Ecto neural progenitor cell (in vitro differentiated cells): Measurements from ENCODE around the gene MEF2C.

Source experiments
- DNase-seq: peaks from one replicate; pipeline ENCODE4 v3.0.0-alpha.2; 2018; ENCODE audit warnings: low spot score

The MEF2C gene

DNA sequence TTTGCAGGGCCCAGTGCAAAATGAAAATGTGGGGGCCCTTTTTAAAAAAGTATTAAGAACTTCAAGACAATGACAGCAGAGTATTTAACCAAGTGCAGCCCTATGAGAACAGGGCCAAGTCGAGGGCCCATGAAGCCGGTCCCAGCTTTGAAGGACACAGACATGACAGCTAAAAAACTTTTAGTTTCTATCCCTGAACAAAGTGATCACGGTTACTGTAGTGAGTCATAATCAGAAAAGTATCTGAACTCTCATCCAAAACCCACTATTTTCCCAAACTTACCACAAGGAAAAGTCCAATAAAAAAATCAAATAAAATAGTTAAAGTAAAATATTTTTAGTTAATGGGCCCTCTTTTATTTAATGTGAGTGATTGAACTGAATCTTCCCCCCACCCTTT lies 126.0 kb downstream of the MEF2C start:
- no peak for DNase-seq

DNA sequence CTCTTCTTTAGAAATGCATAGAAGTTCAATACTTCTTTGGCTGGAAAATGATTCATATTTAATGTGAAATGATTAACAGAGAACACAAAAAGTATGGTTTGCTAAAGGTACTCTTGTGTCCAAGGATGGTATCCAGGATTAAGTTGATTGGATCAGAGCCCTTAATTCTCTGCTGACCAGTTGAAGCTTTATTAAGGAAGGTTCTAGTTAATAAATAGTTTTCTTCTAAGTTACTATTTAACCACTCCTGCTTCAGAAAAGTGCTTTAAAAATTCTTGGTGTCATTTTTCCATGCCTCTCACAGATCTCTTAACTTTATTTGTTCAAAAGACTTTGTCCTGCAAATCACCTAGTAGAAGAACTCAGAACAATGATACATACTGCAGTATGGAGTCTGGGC lies 134.3 kb downstream of the MEF2C start:
- DNase-seq = no peak

DNA sequence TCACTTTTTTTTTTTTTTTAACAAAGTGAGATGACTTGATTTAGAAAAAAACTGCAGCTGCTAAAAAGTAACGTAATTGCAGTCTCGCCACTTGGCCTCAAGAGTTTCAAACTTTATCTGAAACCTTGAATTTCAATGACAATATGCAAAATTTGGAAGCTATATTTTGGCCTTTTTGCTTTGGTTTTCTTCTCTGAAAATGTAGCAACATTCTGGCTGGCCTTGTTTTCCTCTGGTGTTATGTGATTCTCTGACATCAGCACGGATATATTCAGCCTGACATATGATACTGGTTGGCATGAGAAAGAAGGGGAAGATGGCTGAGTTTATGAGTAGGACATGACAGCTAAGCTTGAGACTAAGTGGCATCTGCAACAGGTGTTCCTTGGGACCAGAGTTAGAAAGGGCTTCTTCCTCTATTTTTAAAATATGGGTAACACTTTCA lies 136.5 kb downstream of the MEF2C start:
- DNase-seq = no peak

DNA sequence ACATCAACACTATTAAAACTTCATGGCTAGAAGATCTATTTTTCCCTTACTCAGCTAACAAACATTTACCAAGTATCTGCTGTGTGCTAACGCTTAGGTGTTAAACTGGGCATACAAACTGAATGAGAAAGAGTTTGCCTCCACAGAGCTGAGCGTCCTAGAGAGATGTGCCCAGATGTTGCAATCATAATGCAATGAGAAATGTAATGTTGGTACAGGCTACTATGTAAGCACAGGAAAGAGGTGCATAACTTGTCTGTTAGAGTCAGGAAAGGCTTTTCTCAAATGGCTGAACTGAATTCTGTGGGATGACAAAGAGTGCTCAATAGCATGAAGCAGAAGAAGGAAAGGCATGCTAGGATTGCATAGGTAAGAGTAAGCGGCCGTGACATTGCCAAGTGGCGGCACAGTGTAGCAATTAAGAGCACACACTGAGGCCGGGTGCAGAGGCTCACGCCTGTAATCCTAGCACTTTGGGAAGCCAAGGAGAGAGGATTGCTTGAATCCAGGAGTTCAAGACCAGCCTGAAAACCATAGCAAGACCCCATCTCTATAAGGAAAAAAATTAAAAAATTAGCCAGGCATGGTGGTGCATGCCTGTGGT lies 137.8 kb downstream of the MEF2C start:
- DNase-seq = no peak

DNA sequence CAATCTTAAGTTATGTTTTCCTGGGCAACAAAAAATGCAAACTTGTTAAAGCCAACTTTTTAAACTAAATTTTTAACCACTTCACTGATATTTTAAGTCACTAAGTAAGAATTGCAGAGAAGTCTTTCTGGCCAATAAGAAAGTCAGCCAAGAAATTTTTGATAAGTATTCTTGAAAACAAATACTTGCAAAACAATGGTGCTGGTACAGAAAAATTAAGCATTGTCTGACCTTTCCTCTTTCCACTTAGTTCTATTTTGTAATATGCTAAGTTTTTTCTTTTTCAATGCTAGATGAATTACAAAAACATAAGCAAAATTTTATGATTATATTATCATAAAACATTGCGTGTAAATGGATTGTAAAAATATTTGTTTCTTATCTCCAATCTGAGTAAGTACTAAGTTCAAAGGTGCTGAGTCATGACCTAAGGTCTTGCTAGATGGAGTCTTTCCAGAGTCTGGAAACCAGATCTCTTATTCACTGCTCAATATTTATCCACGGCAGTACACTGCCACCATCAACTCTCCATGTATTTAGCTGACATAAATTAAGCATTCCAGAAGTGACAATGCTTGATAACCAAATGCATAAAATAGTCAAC lies 139.7 kb downstream of the MEF2C start:
- DNase-seq = no peak

DNA sequence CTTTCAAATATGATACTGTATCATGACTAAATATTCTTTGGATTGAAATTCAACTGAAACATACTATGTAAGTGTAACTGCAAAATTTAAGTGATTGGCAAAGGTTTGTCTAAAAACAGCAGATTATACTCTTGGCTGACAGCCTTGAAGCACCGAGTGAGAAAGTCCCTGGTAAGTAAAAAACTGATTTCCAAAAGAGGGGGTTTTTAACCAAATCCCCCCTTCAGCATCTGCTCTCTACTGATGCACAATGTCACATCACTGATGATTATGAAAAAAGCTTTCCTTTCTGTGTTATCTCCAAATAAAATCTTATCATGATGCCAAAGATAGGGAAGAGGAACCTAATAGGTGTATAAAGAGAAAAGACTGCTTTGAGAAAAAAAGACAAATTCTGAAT lies 141.0 kb downstream of the MEF2C start:
- DNase-seq = no peak

DNA sequence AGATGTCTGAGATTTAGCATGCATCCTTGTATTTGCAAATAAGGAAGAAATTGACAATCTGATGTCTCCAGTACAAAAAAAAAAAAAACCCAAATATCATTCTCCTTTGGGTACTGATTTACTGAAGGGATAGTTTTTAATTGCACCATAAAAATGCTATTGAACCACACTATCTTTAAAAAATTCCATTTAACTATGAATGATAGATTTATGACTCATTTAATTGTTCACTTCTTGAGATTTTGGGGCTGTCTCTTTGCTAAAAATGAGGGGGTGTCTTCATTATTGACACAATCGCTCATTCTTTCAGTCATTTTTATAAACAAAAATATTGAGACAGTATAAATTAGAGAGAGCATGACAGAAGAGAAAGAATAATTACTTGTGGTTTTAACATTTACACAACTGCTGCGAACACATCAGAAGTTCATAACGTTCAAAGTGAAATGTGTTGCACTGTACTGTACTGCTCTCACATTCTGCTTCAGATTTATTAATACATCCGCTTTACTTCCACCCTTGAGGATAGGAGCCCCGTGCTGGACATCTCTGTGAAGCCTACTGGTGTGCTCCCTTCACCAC lies 142.3 kb downstream of the MEF2C start:
- DNase-seq = no peak

DNA sequence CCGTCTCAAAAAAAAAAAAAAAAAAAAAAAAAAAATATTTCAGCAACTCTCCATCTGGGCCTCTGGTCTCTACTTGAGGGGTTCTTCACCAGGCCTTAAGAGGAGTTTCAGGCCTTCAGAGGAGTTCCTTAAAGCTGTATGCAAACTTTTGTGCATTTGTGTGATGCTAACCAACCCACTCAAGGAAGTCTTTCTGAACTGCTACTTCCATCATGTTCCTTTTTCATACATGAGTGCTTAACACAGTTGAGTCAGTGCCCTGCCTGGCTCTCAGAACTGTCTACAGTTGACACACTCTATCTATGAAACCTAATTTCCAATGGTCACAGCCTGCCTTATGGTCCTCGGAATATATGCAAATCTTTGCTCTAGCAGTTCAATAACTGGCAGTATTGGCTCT lies 146.5 kb downstream of the MEF2C start:
- DNase-seq = no peak

DNA sequence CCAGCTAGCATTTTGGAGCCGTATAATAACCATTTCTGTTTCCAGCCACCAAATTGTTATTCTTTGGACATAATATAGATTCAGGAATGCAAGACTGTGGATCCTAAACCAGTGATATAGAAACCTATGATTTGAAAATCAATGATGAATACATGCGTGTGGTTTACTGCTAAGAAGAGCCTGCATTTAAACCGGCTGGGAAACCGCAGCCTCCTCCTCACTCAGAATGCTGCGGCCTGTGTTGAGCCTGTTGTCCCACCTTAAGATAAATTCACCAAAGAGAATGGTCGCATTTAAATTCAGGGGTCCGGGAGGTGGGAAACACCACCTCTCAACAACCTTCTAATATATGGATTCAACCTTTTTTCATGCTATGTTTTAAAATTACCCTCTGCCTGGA lies 148.0 kb downstream of the MEF2C start:
- DNase-seq = no peak

DNA sequence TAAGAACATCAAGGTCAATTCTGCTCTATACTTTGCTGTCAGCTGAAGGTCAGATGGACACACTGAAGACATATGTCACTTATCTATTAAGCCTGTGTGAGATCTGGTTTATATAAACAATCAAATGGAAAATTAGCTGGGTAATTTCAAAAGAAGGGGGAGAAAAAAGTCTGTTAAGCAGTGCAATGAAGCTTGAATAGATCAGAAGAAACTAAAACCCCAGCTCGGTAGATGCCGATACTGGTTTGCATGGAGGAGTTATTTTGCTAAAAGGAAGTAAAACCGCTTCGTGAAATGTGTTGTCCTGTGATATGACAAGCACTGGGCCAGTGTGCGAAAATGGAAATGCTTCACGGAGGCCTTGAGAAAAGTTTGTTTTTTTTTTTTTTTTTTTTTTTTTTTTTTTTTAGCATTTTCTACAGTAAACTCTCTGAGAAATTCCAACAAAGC lies 148.8 kb downstream of the MEF2C start:
- no peak for DNase-seq

DNA sequence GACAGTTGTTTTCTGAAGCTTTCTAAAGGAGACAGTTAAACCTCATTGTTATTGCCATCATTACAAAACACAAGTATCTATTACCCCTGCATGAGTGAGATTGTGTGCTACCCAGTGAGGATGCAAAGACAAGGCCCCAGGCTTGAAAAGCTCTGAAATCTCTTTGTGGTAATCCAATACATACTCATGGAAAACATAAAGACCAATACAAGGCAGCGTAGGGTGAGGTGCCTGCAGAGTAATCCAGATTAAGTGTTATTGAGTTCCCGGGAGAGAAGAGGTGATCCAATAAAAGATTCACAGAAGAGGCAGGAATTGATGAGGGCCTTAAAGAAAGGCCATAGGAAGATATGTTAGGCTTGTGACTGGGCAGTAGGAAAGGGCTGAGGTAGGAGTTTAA lies 150.1 kb downstream of the MEF2C start:
- DNase-seq = no peak

DNA sequence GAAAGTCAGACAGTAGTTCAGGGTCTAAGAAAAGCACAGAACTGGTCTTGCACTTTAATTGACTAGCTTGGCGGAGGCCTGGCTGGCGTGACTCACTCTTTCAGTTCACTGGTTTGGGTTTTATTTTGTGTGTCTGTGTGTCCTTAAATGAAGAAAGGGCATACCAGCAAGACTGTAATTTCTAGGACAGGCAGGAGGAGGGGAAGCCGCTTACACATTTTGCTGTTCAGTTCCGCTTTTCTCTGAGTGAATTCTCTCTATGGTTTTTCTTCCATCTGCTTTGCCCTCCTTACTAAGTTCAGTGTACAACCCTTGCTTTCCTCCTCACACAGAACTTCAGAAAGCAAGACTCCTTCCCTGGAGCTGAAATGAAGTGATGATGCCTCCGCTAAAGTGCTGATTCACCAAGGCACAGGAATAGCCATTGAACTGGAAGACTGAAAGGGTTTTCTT lies 150.8 kb downstream of the MEF2C start:
- DNase-seq = no peak

DNA sequence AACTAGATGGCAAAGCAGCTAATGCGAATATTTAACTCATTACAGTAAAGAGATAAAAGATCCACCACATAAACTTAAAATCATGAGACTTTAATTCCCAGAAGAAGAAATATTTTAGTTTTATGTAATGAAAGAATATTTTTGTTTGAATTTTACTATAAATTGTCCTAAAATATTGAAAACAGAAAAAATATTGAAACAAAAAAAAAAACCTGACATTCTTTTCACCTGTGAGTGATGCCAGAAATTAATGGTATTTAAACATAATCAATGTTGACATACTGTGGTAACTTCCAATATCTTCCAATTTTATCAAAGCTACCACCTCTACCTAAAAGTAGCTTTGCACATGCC lies 153.2 kb downstream of the MEF2C start:
- DNase-seq = no peak

DNA sequence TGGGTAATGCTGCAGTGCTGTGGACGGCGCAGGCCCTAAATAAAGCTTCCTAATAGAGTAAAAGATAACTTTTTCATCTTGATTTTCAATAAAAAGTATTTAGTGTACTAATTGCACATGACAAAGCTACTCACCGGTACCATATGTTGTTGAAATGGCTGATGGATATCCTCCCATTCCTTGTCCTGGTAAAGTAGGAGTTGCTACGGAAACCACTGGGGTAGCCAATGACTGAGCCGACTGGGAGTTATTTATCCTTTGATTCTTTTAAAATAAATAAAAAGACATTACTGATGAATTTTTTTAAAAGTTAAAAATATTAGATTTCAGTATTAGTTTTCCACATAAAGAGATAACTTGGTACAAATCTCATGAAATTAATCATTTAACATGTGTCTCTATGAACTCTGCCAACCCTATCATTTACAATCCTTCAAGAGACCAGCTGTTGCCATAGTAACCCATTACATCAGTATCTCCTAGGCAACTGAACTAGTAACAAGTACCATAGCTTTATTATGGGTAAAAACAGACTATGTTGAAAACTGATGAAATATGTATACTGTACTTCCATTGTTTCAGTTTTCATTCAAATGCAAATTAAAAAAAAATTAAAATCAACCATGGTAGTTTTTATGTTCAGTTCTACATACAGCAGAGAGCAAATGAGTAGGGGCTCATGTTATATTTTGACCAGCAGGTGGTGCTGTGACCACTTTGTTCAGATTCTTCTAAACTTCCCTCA lies 153.7 kb downstream of the MEF2C start:
- DNase-seq = peak; percentile 56

DNA sequence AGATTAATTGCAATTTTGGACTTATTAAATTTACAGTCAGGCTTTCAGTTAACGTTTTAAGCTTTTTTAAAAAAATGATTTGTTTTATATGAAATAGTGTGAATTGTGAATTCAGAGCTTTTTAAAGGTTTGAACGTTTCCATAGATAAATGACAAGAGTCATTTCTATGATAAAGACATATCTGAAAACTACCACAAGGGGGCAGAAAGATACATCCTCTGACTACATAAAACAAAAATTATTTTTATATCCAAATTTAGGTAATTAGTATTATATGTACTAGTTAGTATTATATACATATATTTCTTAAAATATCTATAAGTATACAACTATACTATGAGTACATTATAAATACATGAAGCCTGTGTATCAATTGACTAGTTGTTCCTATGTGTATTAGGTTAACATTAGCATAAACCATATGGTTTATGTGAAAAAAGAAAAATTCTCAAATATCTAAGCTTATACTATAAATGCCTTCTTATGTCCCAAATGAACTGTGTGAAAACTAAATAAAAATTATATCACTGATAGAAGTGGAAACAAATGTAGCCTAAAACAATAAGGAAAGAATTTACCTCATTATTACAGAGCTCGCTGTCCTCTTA lies 155.2 kb downstream of the MEF2C start:
- DNase-seq = no peak

DNA sequence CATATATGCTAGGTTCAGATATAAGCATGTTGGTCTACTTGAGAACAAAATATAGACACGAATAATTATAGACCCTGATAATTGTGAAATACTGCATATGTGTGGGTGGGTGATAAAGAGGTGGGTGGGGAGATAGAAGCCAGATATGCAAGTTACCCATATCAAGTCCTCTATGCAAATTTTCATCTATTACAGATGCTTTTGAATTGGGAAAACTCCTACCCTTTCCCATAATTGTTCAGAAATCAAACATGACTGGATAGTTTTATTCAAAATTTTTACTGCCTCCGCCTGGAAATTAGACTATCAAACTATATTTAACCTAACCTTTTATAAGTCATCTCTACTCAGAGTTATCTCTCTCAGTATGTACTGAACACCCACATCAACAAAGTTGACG lies 157.5 kb downstream of the MEF2C start:
- no peak for DNase-seq

DNA sequence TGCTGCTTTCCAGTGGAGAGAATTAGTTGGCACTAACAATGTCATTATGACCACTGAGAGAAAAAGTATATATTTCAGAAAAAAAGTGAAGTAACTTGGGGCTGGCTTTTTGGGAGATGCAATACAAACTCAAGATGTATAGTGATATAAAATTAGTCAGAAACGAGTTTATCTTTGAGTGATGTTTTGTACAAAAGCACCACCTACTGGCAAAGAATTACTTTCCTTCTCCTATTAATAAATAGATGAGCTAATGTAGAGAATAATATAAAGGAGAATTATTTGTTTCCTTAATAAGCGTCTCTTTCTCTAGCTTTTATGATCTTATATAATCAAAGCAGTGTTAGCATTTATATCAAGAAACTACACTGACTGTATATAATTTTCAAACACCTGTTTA lies 158.8 kb downstream of the MEF2C start:
- no peak for DNase-seq

DNA sequence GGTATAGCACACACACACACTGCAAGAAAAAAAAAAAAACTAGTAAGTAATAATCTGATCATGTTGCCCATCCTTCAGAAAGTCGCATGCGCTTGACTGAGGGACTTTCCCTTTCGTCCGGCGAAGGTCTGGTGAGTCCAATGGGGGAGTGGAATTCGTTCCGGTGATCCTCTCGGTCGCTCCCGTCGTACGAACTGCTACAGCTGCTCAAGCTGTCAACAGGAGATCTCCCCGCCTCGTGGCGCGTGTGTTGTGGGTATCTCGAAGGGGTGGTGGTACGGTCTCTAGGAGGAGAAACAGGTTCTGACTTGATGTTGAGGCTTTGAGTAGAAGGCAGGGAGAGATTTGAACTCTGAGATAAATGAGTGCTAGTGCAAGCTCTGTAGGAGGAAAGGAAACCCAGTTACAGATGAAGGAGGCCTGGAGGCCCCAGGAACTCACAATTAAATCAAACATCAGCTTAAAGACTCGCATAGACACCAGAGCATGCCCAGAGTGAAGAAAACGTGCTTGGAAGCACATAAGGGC lies 160.4 kb downstream of the MEF2C start:
- DNase-seq = no peak

DNA sequence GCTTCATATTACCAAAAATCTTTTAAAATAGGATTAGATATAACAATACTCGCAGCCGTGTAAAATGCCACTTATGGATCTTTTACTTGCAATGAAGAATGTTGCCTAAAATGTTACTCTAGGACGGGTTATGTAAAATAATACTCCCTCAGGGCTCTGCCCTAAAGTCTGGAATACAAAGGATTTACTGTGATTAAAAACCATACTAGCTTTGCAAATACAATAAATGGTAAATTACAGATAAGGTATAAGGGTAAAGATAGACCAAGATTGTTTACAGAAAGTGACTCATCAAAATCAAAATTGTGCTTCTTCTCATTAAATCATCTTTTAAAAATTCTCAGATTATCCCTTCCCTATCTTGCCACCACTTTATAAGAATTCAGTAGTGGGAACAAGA lies 163.6 kb downstream of the MEF2C start:
- DNase-seq = no peak

DNA sequence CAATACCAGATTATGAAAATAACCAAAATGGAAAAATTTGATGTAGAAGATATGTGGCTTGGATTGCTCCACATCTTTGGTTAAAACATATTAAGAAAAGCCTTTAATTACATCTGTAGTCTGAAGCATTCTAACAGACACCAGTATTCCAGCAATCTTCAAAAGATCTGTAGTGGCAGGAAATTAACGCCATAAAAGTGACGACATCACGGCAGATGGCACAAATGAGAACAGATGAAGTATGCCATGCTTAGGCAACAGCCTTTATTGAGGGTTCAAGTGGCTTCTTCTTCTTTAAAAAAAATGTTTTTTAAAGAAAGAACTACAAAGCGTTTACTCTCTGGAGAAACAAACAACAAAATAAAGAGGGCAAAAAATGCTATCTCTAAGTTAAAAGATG lies 164.2 kb downstream of the MEF2C start:
- no peak for DNase-seq

DNA sequence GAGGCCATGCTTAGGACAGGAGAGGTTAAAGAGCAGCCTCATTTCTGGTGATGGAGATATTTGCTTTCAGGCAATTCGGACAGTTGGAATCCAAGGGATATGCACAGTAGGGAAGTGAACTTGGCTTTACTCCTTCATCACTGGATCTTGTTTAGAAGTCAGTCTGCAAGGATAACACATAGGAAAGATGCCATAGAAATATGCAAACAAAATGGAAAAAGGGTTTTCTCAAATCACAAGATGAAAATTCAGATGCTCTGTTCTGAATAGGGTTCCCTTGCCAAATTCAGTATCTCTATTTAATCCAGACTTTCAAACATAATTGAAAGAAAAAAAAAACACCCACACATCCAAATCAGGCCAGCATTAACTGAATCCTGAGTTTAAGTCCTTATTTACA lies 166.9 kb downstream of the MEF2C start:
- no peak for DNase-seq

DNA sequence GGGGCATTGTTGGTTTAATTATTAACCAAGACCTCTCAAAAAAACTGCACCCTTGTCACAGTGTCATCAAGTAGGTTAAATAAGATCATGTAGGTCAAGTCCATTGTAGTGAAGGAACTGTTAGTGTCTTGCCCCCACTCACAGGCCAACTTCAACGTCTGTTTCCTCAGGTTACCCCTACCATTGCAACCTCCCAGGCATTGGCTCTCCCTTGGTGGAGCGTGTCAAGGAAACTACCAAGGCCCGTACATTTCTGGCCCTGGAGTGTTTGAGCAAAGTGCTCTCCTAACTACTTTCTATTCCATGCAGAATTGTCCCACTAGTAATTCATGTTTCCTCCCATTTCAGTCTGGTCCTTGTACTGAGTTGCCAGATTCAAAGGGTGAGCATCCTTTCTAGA lies 167.5 kb downstream of the MEF2C start:
- no peak for DNase-seq

DNA sequence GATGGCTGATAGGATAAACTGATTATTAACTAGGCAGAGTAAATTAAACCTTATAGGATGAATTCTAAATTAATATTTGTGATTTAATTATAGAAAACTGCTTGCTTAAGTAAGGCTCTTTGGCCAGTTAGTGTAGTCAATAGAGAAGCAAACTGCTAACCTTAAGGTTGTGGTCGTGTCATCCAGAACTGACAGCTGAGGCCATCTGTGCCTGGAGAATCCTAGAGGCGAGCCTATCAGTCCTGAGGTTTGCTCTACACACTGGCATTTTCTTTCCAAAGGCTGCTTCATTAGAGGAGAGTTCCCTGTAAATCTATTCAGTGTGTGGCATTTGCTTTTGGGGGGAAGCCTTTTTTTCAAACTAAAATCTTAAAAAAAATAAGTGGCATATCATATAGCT lies 169.2 kb downstream of the MEF2C start:
- DNase-seq = no peak
